ENCODE data around the gene ANKRD11.

- TF ChIP-seq CTCF (IDR thresholded peaks at IDR 0.05; ENCODE audit: low read length) (no peak), EZH2 (optimal IDR thresholded peaks at IDR 0.05; ENCODE audit: low read depth, low read length) (no peak), EZH2phosphoT487 (IDR thresholded peaks at IDR 0.05; ENCODE audit: low read length) (no peak)
Measured at GRCh38 chr16:89275837-89276720, 214.3 kb downstream of the ANKRD11 start.

Measured in MM.1S (cell line).